ENCODE data around the gene LSM4.

The LSM4 gene

GRCh38 chr19:18310118-18310909 lies 12.6 kb downstream of the LSM4 start:
- DNase-seq = no peak

- DNase-seq = no peak
Measured at GRCh38 chr19:18309525-18310064, 13.3 kb downstream of the LSM4 start.

GRCh38 chr19:18308948-18309325 lies 13.9 kb downstream of the LSM4 start:
- no peak for DNase-seq

- DNase-seq = no peak
Measured at GRCh38 chr19:18308051-18308947, 14.6 kb downstream of the LSM4 start.

- DNase-seq = no peak
Measured at GRCh38 chr19:18307271-18307681, 15.6 kb downstream of the LSM4 start.

GRCh38 chr19:18306888-18307260 lies 16.0 kb downstream of the LSM4 start:
- no peak for DNase-seq

- DNase-seq = no peak
Measured at GRCh38 chr19:18306209-18306887, 16.5 kb downstream of the LSM4 start.

GRCh38 chr19:18304458-18305310 lies 18.2 kb downstream of the LSM4 start:
- peak; percentile 75 to 78 for DNase-seq

- no peak for DNase-seq
Measured at GRCh38 chr19:18304208-18304457, 18.7 kb downstream of the LSM4 start.

- DNase-seq = no peak
Measured at GRCh38 chr19:18301718-18302111, 21.2 kb downstream of the LSM4 start.

GRCh38 chr19:18300930-18301717 lies 21.8 kb downstream of the LSM4 start:
- no peak for DNase-seq

GRCh38 chr19:18299654-18300053 lies 23.2 kb downstream of the LSM4 start:
- no peak for DNase-seq

- DNase-seq = no peak
Measured at GRCh38 chr19:18298601-18299000, 24.3 kb downstream of the LSM4 start.

GRCh38 chr19:18297308-18297707 lies 25.6 kb downstream of the LSM4 start:
- DNase-seq = no peak

GRCh38 chr19:18295034-18295451 lies 27.8 kb downstream of the LSM4 start:
- DNase-seq = no peak

GRCh38 chr19:18294467-18294864 lies 28.4 kb downstream of the LSM4 start:
- DNase-seq = peak; percentile 88 to 90

- no peak for DNase-seq
Measured at GRCh38 chr19:18293642-18294466, 29.0 kb downstream of the LSM4 start.

- peak; percentile 52 to 63 for DNase-seq
Measured at GRCh38 chr19:18292810-18293641, 29.9 kb downstream of the LSM4 start.

GRCh38 chr19:18292462-18292809 lies 30.4 kb downstream of the LSM4 start:
- no peak for DNase-seq

All from stimulated activated CD4-positive, alpha-beta T cell treated with anti-CD3 and anti-CD28 coated beads, Interleukin-2, amount 100 ng/mL, for 48 hours (primary cell).